CD14-positive monocyte (primary cell): ENCODE measurements around the gene TNFRSF11A. TPM values are rescaled to one million over a fixed set of nuclear protein-coding genes. Genes with fewer than 3 reads are reported as not detected.
A peak's percentile ranks its signal among the peaks of the same experiment; 100 is the strongest.

ENCODE experiments used
- DNase-seq, 3 donors: peaks; one replicate each; pipeline ENCODE4 v3.0.0-alpha.2; 2011 to 2022
- H2AFZ ChIP-seq: 2 replicates; pipeline ENCODE4 v1.6.0; 2012; ENCODE audit warnings: mild to moderate bottlenecking, low read depth, low read length, inconsistent platforms; ENCODE audit not compliant: insufficient read depth, poor library complexity, severe bottlenecking
- H3K27ac ChIP-seq, 2 donors: 1 replicate in 1 of 2; 2 replicates in 1 of 2; pipeline ENCODE4 v1.5.1; 2012 to 2013; ENCODE audit warnings: low read length in 2 of 2, control low read depth in 1 of 2, inconsistent platforms in 1 of 2, low read depth in 1 of 2, mild to moderate bottlenecking in 1 of 2
- H3K27me3 ChIP-seq, 2 donors: one replicate each; pipeline versions ENCODE4 v1.6.0 to v1.6.1; 2011 to 2013; ENCODE audit warnings: low read length in 2 of 2; ENCODE audit not compliant: control insufficient read depth in 2 of 2, insufficient read depth in 2 of 2
- H3K36me3 ChIP-seq, 2 donors: replicated peaks in 1 of 2; 1 replicate in 1 of 2; 2 replicates in 1 of 2; pipeline versions ENCODE4 v1.5.1 to v1.6.1; 2012 to 2013; ENCODE audit warnings: low read length in 2 of 2, control low read depth in 1 of 2, inconsistent platforms in 1 of 2, mild to moderate bottlenecking in 1 of 2; ENCODE audit not compliant: insufficient read depth in 2 of 2, control insufficient read depth in 1 of 2
- H3K4me1 ChIP-seq, 2 donors: 1 replicate in 1 of 2; 2 replicates in 1 of 2; pipeline versions ENCODE4 v1.5.1 to v1.6.1; 2012 to 2013; ENCODE audit warnings: low read length in 2 of 2, control low read depth in 1 of 2, inconsistent platforms in 1 of 2, mild to moderate bottlenecking in 1 of 2, moderate library complexity in 1 of 2; ENCODE audit not compliant: insufficient read depth in 2 of 2, control insufficient read depth in 1 of 2
- H3K4me2 ChIP-seq: replicated peaks from 2 replicates; pipeline ENCODE3; 2012; ENCODE audit warnings: low read length, moderate library complexity, mild to moderate bottlenecking; ENCODE audit not compliant: poor library complexity, severe bottlenecking; ENCODE audit errors: extremely low read depth
- H3K4me3 ChIP-seq, 3 experiments: fragments of 200-600 bp in 1 of 3; sonication (generic) in 1 of 3; replicated peaks in 1 of 3; 1 replicate in 2 of 3; 2 replicates in 1 of 3; pipeline ENCODE4 v1.5.1; 2011 to 2013; ENCODE audit warnings: low read length in 3 of 3, mild to moderate bottlenecking in 3 of 3, control low read depth in 2 of 3, low read depth in 2 of 3, inconsistent platforms in 1 of 3, moderate library complexity in 1 of 3
- H3K79me2 ChIP-seq: 2 replicates; pipeline ENCODE4 v1.6.0; 2012; ENCODE audit warnings: mild to moderate bottlenecking, control low read depth, inconsistent platforms, low read length, moderate library complexity; ENCODE audit not compliant: insufficient read depth
- H3K9ac ChIP-seq: 2 replicates; pipeline ENCODE4 v1.6.0; 2017; ENCODE audit warnings: low read length, mild to moderate bottlenecking; ENCODE audit not compliant: insufficient read depth, poor library complexity, severe bottlenecking
- H3K9me3 ChIP-seq, 2 donors: replicated peaks in 1 of 2; 1 replicate in 1 of 2; 2 replicates in 1 of 2; pipeline versions ENCODE4 v1.5.1 to v1.6.1; 2012 to 2013; ENCODE audit warnings: low read length in 2 of 2, control low read depth in 1 of 2; ENCODE audit not compliant: control insufficient read depth in 1 of 2, insufficient read depth in 1 of 2
- H4K20me1 ChIP-seq: 2 replicates; pipeline ENCODE4 v1.6.0; 2012; ENCODE audit warnings: mild to moderate bottlenecking, low read length, control low read depth, moderate library complexity; ENCODE audit not compliant: insufficient read depth
- H3K27ac Mint-ChIP-seq, 7 donors: one replicate each; pipeline ENCODE4 v1.8.0; 2020; ENCODE audit warnings: mild to moderate bottlenecking in 7 of 7, mixed read lengths in 7 of 7, moderate library complexity in 6 of 7, inconsistent platforms in 2 of 7
- H3K27me3 Mint-ChIP-seq, 3 donors: one replicate each; pipeline ENCODE4 v1.8.0; 2021 to 2022; ENCODE audit warnings: low read depth in 3 of 3, mild to moderate bottlenecking in 3 of 3, mixed read lengths in 3 of 3, moderate library complexity in 3 of 3, inconsistent platforms in 1 of 3
- H3K36me3 Mint-ChIP-seq, 2 donors: one replicate each; pipeline ENCODE4 v1.8.0; 2020; ENCODE audit warnings: mixed read lengths in 2 of 2, inconsistent platforms in 1 of 2, mild to moderate bottlenecking in 1 of 2
- H3K4me1 Mint-ChIP-seq: one replicate; pipeline ENCODE4 v1.8.0; 2020; ENCODE audit warnings: mild to moderate bottlenecking, mixed read lengths
- H3K4me3 Mint-ChIP-seq, 2 donors: one replicate each; pipeline ENCODE4 v1.8.0; 2020; ENCODE audit warnings: mild to moderate bottlenecking in 2 of 2, mixed read lengths in 2 of 2, moderate library complexity in 1 of 2
- H3K9me3 Mint-ChIP-seq, 7 donors: one replicate each; pipeline ENCODE4 v1.8.0; 2020 to 2022; ENCODE audit warnings: mixed read lengths in 7 of 7, mild to moderate bottlenecking in 6 of 7, moderate library complexity in 6 of 7, inconsistent platforms in 2 of 7
- CTCF ChIP-seq: fragments of 200-600 bp; IDR thresholded peaks from one replicate; pipeline ENCODE4 v1.8.0; 2022; ENCODE audit warnings: antibody characterized with exemption, mild to moderate bottlenecking
- WGBS: methylation state at CpG from one replicate; pipeline ENCODE4 v1.1.5; 2013; ENCODE audit warnings: missing lambda C conversion rate; ENCODE audit not compliant: insufficient coverage; 5-methylcytosine and 5-hydroxymethylcytosine counted together
- intact Hi-C, 2 donors: fragments of 100-400 bp; cut with micrococcal nuclease; formaldehyde crosslinking; loops; one replicate each; pipeline versions ENCODE4 v1.15.0 to v1.15.1; 2023
- polyA plus RNA-seq, 3 donors: library from polyadenylated mRNA; depleted of rRNA in 1 of 3; unstranded in 2 of 3; stranded (reverse) in 1 of 3; fragments of 300-500 nt in 2 of 3; fragments of >200 nt in 1 of 3; fragmentation: Illumina TruSeq in 2 of 3; gene quantifications; 1 replicate in 2 of 3; 2 replicates in 1 of 3; pipeline ENCODE4 v1.2.3, GENCODE V29; 2012 to 2021

Gene TNFRSF11A
- polyA plus RNA-seq, 3 donors: 0.05 to 0.67 (median 0.24) TPM

GRCh38 chr18:62331581-62332356 is 6.7 kb downstream of the TNFRSF11A start:
- peaks cover 53% of the 10 kb centered on the region for H3K4me1 Mint-ChIP-seq
- Histone ChIP-seq H4K20me1 (no peaks in the 10 kb centered on the region), H3K36me3 (no peaks in the 10 kb centered on the region), H3K4me3 (peak overlapping the region in 1 of 3 experiments; percentile 44), H2AFZ (no peak overlapping the region), H3K27ac (peak overlapping the region in 1 of 2 donors; percentile 26), H3K9me3 (no peaks in the 10 kb centered on the region), H3K4me2 (peak overlapping the region; percentile 57), H3K27me3 (peaks cover 13 to 44% of the 10 kb centered on the region in 2 donors), H3K9ac (no peak overlapping the region), H3K4me1 (peaks cover 45 to 52% of the 10 kb centered on the region in 2 donors), H3K79me2 (no peaks in the 10 kb centered on the region)
- H3K9me3 Mint-ChIP-seq: peaks cover 0 to 4% (median 0%) of the 10 kb centered on the region in 7 donors
- peak; percentile 14 to 65 (median 60) for DNase-seq
- peak overlapping the region; percentile 37 to 87 for H3K4me3 Mint-ChIP-seq
- intact Hi-C loops: loop anchor here in 1 of 2 donors (10.0 kb wide), 1 partner anchor 83 kb away; no protein-coding TSS in a partner anchor
- peak overlapping the region in 6 of 7 donors; percentile 62 to 91 (median 72) for H3K27ac Mint-ChIP-seq
- 34% methylated on average over 4 of the region's 8 CpGs for WGBS
- TF ChIP-seq CTCF: no peak
- H3K27me3 Mint-ChIP-seq: peaks cover 48 to 64% (median 50%) of the 10 kb centered on the region in 3 donors
- peaks cover 7 to 15% of the 10 kb centered on the region in 2 donors for H3K36me3 Mint-ChIP-seq

GRCh38 chr18:62332431-62332830 is 7.3 kb downstream of the TNFRSF11A start:
- peaks cover 41 to 49% of the 10 kb centered on the region in 2 donors for H3K4me1 ChIP-seq
- Mint-ChIP-seq H3K9me3 (peaks cover 0 to 4% (median 0%) of the 10 kb centered on the region in 7 donors), H3K4me1 (peaks cover 49% of the 10 kb centered on the region), H3K27ac (peak overlapping the region in 6 of 7 donors; percentile 62 to 84 (median 70)), H3K36me3 (peaks cover 7 to 14% of the 10 kb centered on the region in 2 donors), H3K27me3 (peaks cover 43 to 59% (median 43%) of the 10 kb centered on the region in 3 donors), H3K4me3 (peak overlapping the region in 1 of 2 donors; percentile 87)
- H2AFZ ChIP-seq: no peak overlapping the region
- TF ChIP-seq CTCF: no peak
- no peaks in the 10 kb centered on the region for H3K79me2 ChIP-seq
- no peaks in the 10 kb centered on the region for H4K20me1 ChIP-seq
- no CpG with 5 or more reads among the region's 3 CpGs for WGBS
- peak overlapping the region in 1 of 2 donors; percentile 26 for H3K27ac ChIP-seq
- no peak overlapping the region for H3K9ac ChIP-seq
- H3K27me3 ChIP-seq: peaks cover 7 to 37% of the 10 kb centered on the region in 2 donors
- no peaks in the 10 kb centered on the region for H3K9me3 ChIP-seq
- H3K36me3 ChIP-seq: no peaks in the 10 kb centered on the region
- H3K4me3 ChIP-seq: peak overlapping the region in 1 of 3 experiments; percentile 44
- peak; percentile 60 to 84 (median 76) for DNase-seq
- H3K4me2 ChIP-seq: peak overlapping the region; percentile 57
- intact Hi-C loops: loop anchor here in 1 of 2 donors (10.0 kb wide), 1 partner anchor 82 kb away; no protein-coding TSS in a partner anchor
